ENCODE measurements around the gene ASRGL1. TPM values are rescaled to one million over a fixed set of nuclear protein-coding genes. Genes with fewer than 3 reads are reported as not detected.
"Not testable (repeated sequence)": the region's sequence is repeated elsewhere in the genome, so short reads cannot be mapped to it uniquely, and the experiment has no call there.

ASRGL1 gene
- total and polyA plus RNA-seq, 12 donors, result 1.3 to 9.1 (median 3.1) TPM

- Histone ChIP-seq H3K4me1 (peaks cover 0 to 9% (median 0%) of the 10 kb centered on the region in 9 donors), H3K27ac (no peak overlapping the region), H3K9me3 (no peaks in the 10 kb centered on the region), H3K4me3 (no peak overlapping the region), H3K27me3 (peaks cover 0 to 27% (median 12%) of the 10 kb centered on the region in 7 donors), H3K36me3 (no peaks in the 10 kb centered on the region)
- ATAC-seq (peak in 1 of 8 donors; percentile 56), DNase-seq (peak in 1 of 2 donors; percentile 52)
- TF ChIP-seq CTCF (IDR thresholded peaks at IDR 0.05), result peak in 7 of 9 donors; percentile 11 to 78 (median 54)
- intact Hi-C loops (cut with DNase I), result no loop called here
- WGBS, 2 donors, result 28 to 39% methylated on average over 18 of the region's 18 CpGs
Measured at GRCh38 chr11:62324731-62325556, 12.3 kb upstream of the ASRGL1 start.

- intact Hi-C loops (cut with DNase I); DNase-seq; H3K36me3 ChIP-seq; ATAC-seq; H3K27ac ChIP-seq; H3K4me3 ChIP-seq; H3K9me3 ChIP-seq: not testable (repeated sequence)
- peaks cover 0 to 16% (median 0%) of the 10 kb centered on the region in 9 donors for H3K4me1 ChIP-seq
- H3K27me3 ChIP-seq, result peaks cover 0 to 29% (median 12%) of the 10 kb centered on the region in 7 donors
- 71 to 79% methylated on average over 5 of the region's 5 CpGs for WGBS, 2 donors
Measured at GRCh38 chr11:62325781-62326180, 11.5 kb upstream of the ASRGL1 start.

GRCh38 chr11:62326719-62327118 lies 10.5 kb upstream of the ASRGL1 start:
- H3K9me3 ChIP-seq; intact Hi-C loops (cut with DNase I); H3K36me3 ChIP-seq; H3K27ac ChIP-seq; DNase-seq; H3K4me3 ChIP-seq; ATAC-seq: not testable (repeated sequence)
- H3K4me1 ChIP-seq, result peaks cover 0 to 19% (median 0%) of the 10 kb centered on the region in 9 donors
- peaks cover 0 to 27% (median 11%) of the 10 kb centered on the region in 7 donors for H3K27me3 ChIP-seq
- WGBS, 2 donors, result 36 to 39% methylated on average over 6 of the region's 6 CpGs

- H3K4me3 ChIP-seq; H3K27ac ChIP-seq; H3K9me3 ChIP-seq; intact Hi-C loops (cut with DNase I); H3K36me3 ChIP-seq; DNase-seq; ATAC-seq: not testable (repeated sequence)
- Histone ChIP-seq H3K4me1 (peaks cover 0 to 19% (median 0%) of the 10 kb centered on the region in 9 donors), H3K27me3 (peaks cover 0 to 27% (median 10%) of the 10 kb centered on the region in 7 donors)
- 86 to 92% methylated on average over 14 of the region's 14 CpGs for WGBS, 2 donors
Measured at GRCh38 chr11:62327541-62327940, 9.7 kb upstream of the ASRGL1 start.

- H3K27ac ChIP-seq; H3K9me3 ChIP-seq; H3K4me3 ChIP-seq; H3K36me3 ChIP-seq; ATAC-seq; DNase-seq; intact Hi-C loops (cut with DNase I): not testable (repeated sequence)
- H3K4me1 ChIP-seq, result peaks cover 0 to 30% (median 0%) of the 10 kb centered on the region in 9 donors
- H3K27me3 ChIP-seq, result peaks cover 0 to 31% (median 0%) of the 10 kb centered on the region in 7 donors
- 75 to 91% methylated on average over 3 of the region's 3 CpGs for WGBS, 2 donors
Measured at GRCh38 chr11:62331264-62331663, 6.0 kb upstream of the ASRGL1 start.

GRCh38 chr11:62333768-62334167 lies 3.5 kb upstream of the ASRGL1 start:
- Histone ChIP-seq H3K9me3 (no peaks in the 10 kb centered on the region), H3K27me3 (peaks cover 0 to 31% (median 0%) of the 10 kb centered on the region in 7 donors), H3K4me1 (peaks cover 0 to 41% (median 6%) of the 10 kb centered on the region in 9 donors), H3K27ac (no peak overlapping the region), H3K36me3 (no peaks in the 10 kb centered on the region), H3K4me3 (no peak overlapping the region)
- 72 to 80% methylated on average over 5 of the region's 5 CpGs for WGBS, 2 donors
- DNase-seq, result no peak
- ATAC-seq, result no peak
- TF ChIP-seq CTCF (IDR thresholded peaks at IDR 0.05), result no peak
- intact Hi-C loops (cut with DNase I), result no loop called here

- intact Hi-C loops (cut with DNase I), result loop anchor here in 4 of 10 donors (5.0 kb wide), 1 partner anchor 40 kb away; no protein-coding TSS in a partner anchor
Measured at GRCh38 chr11:62336949-62337302, 322 bp upstream of the ASRGL1 start.

More at GRCh38 chr11:62336949-62337302, 322 bp upstream of the ASRGL1 start:
- 62% methylated on average over 19 of the region's 19 CpGs for WGBS, 2 donors
- not testable (repeated sequence) for H3K9me3 ChIP-seq, H3K36me3 ChIP-seq, DNase-seq
- peak in 1 of 8 donors; percentile 8 for ATAC-seq
- Histone ChIP-seq H3K4me3 (peak overlapping the region; percentile 51 to 86 (median 74)), H3K4me1 (peaks cover 0 to 60% (median 12%) of the 10 kb centered on the region in 9 donors), H3K27me3 (peaks cover 0 to 26% (median 0%) of the 10 kb centered on the region in 7 donors), H3K27ac (peak overlapping the region in 6 of 10 donors; percentile 34 to 82 (median 60))

Data from heart right ventricle (tissue), 16 donors.